ENCODE data around the gene PHB1. TPM values are rescaled to one million over a fixed set of nuclear protein-coding genes. Genes with fewer than 3 reads are reported as not detected.
A peak's percentile ranks its signal among the peaks of the same experiment; 100 is the strongest.
"Not testable (repeated sequence)": the region's sequence is repeated elsewhere in the genome, so short reads cannot be mapped to it uniquely, and the experiment has no call there.

The PHB1 gene
- total RNA-seq, 1 donor from 2014 or later = 158 TPM

- peak; percentile 37 for DNase-seq (ENCODE audit: low spot score)
Measured at GRCh38 chr17:49406421-49407061, 8.1 kb downstream of the PHB1 start.

DNA sequence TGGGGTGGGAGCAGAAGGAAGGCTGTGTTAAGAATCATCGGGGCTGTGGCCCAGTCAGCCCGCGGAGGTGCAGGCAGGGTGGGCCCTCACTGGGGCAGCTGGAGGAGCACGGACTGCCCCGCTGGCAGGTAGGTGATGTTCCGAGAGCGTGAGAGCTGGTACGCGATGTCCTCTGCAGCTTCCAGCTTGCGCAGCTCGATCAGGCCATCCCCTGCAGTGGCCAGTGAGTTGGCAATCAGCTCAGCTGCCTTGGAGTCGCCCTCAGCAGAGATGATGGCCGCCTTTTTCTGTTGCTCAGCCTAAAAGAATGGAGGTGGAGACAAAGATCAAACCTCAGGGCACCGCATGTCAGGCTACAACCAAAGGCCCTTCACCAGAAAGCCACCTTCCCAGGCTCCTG lies 9.8 kb downstream of the PHB1 start:
- peak; percentile 80 for DNase-seq (ENCODE audit: low spot score)

- peak; percentile 55 for DNase-seq (ENCODE audit: low spot score)
Measured at GRCh38 chr17:49404361-49404760, 10.3 kb downstream of the PHB1 start.

- peak; percentile 82 for DNase-seq (ENCODE audit: low spot score)
Measured at GRCh38 chr17:49403514-49404289, 11.0 kb downstream of the PHB1 start.

DNA sequence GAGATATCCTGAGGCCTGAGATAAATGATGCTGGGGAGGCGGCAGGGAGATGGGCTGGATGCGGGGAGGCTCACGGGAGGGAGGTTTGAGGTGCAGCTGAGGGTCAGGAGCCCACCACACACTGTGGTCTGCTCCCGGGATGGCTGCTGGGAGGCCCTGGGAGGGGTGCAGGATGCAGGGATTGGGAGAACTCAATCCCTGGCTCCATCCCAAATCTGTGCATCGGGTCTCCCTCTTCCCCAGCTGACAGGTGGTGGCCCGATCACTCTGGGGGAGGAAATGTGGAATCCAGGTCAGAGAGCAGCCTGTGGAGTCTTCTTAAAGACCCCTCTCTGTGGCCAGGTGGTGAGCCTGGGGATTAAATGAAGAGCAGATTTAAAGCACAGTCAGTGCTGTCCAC lies 12.0 kb downstream of the PHB1 start:
- peak; percentile 55 for DNase-seq (ENCODE audit: low spot score)

GRCh38 chr17:49401971-49402611 lies 12.6 kb downstream of the PHB1 start:
- DNase-seq (ENCODE audit: low spot score) = peak; percentile 73

DNA sequence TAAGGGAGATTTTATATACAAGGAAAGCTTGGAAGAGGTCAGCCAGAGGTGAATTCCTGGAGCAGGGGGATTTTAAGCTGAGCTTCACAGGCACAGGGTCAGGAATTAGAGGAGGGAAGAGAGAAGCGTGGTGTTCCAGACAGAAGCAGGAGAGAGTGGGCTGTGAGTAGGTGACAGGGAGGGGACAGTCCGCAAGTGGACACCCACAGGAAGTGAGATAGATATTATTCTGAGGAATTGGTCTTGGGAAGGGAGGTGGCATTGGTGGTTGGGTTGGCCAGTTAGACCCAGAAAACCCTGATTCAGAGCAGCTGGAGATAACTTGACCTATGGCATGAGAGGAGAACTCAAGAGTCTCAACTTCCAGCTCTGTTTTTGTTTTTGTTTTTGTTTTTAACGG lies 14.7 kb downstream of the PHB1 start:
- no peak for DNase-seq (ENCODE audit: low spot score)

DNA sequence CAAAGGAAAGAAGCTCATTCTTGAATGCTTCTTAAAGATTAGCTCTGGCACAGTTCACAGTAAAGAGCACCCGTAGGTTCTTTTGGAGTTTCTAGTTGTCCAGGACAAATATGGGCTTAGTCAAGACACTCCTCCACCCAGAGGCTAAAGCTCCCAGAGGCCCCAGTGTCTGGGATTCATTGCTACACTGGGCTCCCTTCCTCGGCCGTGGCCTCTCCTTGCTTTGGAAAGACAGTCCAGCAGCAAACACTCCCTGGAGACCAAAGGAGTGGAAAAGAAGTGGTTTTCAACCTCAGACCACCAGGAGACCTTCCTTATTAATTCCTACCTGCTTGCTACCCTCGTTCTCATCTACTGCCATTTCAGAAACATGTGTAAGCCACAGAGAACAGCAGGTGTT lies 17.1 kb downstream of the PHB1 start:
- DNase-seq (ENCODE audit: low spot score) = no peak

GRCh38 chr17:49393491-49394255 lies 21.0 kb downstream of the PHB1 start:
- no peak for DNase-seq (ENCODE audit: low spot score)

- DNase-seq (ENCODE audit: low spot score) = no peak
Measured at GRCh38 chr17:49390548-49391324, 23.9 kb downstream of the PHB1 start.

DNA sequence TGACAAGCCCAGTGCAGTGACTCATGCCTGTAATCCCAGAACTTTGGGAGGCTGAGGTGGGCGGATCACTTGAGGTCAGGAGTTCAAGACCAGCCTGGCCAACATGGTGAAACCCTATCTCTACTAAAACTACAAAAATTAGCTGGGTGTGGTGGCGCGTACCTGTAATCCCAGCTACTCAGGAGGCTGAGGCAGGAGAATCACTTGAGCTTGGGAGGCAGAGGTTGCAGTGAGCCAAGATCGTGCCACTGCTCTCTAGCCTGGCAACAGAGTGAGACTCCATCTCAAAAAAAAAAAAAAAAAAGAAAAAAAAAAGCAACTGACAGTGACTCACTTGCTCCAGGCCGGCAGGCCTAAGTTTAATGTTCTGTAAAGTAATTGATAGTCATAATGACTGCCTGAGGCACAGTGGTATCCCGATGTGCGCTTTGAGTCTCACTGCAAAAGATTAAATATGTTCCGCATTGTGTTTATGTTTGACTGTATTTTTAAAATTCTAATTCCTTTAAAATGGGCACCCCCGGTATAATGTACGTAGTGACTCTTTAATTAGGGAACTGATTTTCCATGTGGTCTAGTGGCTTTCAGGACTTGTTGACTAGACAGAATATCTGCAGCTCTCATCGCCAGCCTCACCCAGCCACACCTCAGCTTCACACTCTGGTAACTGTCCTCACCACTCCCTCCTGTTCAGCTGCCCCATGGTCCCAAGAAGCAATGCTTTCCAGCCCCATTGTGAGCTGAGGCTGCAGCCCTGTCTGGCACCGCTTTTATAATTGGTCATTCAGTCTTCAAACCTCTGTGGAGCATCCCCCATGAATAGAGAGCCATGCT lies 25.0 kb downstream of the PHB1 start:
- DNase-seq (ENCODE audit: low spot score) = not testable (repeated sequence)

GRCh38 chr17:49388692-49389513 lies 25.8 kb downstream of the PHB1 start:
- DNase-seq (ENCODE audit: low spot score) = no peak

DNA sequence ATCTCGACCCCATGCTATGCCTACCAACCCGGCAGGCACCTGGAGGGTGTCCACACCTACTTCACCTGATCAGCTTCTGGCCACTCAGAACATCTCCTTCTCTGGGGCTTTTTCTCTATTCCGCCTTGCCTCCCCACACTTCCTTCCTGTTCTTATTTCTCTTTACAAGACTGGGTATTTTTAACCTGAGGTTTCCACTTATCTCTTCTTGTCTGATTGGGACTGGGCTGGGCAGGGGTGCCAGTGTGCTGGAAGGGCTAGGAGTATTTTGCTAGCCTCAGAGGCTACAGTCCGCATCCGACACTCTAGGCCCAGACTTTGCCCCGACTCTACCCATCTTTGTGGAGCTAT lies 26.4 kb downstream of the PHB1 start:
- no peak for DNase-seq (ENCODE audit: low spot score)

GRCh38 chr17:49387498-49388289 lies 27.0 kb downstream of the PHB1 start:
- no peak for DNase-seq (ENCODE audit: low spot score)

GRCh38 chr17:49386373-49386772 lies 28.3 kb downstream of the PHB1 start:
- DNase-seq (ENCODE audit: low spot score) = no peak

DNA sequence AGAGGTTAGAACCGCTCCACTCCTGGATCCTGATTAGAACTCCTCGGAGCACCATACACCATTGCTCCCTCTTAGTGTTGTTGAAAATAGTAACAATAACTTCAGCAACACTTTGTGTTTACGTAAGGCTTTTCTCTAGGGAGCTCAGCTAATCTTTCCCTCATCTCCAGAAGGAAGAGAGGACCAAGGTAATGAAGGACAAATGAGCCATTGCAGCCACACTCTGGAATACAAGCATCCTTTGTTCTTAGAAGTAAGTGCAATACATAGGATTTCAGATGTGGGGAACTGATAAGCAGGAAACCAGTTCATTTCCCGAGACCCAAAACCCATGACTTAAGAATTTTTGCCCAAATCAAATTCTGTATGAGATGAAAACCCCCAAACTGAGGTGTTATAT lies 29.7 kb downstream of the PHB1 start:
- DNase-seq (ENCODE audit: low spot score) = no peak

DNA sequence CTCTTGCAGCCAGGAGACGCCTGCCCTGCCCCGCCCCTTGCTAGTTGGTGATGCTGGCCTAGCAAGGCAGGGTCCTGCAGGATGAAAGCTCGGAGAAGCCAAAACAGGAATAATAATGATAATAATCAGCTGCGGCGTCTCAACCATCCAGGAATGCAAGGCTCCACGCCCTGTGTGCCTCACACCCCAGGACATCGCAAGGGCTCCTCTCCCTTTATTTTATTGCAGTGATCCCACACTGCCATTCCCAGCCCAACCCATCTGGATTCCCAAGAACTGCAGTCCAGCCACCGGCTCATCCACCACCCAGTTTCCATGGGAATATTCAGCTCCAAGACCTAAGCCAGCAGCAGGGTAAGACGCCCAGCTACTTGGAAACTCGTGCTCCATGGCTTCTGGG lies 31.6 kb downstream of the PHB1 start:
- DNase-seq (ENCODE audit: low spot score) = no peak

DNA sequence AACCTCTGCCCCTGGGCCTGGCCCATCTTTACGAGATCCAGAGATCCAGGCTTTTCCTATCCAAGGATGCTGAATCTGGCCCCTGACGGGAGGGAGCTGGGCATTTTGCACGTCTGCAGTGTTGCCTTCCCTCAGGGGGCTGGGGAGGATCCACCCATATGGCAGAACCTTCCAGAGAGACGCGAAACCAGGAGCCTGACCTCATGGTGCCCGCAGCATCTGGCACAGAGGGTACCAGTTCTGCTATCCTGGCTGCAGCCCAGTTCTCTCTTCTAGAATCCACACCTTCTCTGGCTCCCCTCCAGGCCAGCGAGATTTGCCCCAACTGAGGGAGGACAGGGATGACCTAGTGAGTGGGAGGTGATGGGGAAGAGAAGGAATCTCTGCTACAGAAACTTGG lies 32.1 kb downstream of the PHB1 start:
- DNase-seq (ENCODE audit: low spot score) = no peak
